SU-DHL-6 (cell line): Measurements from ENCODE around the gene ARAP1.

Experiments
- H2AFZ ChIP-seq: fragments of 200-600 bp; sonication (generic); 2 replicates; pipeline ENCODE4 v1.6.1; 2014; ENCODE audit warnings: low read depth, mild to moderate bottlenecking, moderate library complexity, mixed read lengths, antibody characterized with exemption, low read length; ENCODE audit not compliant: severe bottlenecking
- H3F3A ChIP-seq: fragments of 200-600 bp; shearing (Covaris generic); 2 replicates; pipeline ENCODE4 v1.6.0; 2016; ENCODE audit warnings: antibody characterized with exemption, mild to moderate bottlenecking; ENCODE audit not compliant: insufficient read depth
- H3K27ac ChIP-seq: fragments of 200-600 bp; sonication (generic); 2 replicates; pipeline ENCODE4 v1.5.1; 2016; ENCODE audit warnings: low read depth, mild to moderate bottlenecking, low read length, moderate library complexity, mixed read lengths
- H3K27me3 ChIP-seq: fragments of 200-600 bp; sonication (generic), shearing (Covaris generic); 2 replicates; pipeline ENCODE4 v1.6.0; 2014; ENCODE audit warnings: mild to moderate bottlenecking, low read length
- H3K36me3 ChIP-seq: fragments of 200-600 bp; sonication (generic); 2 replicates; pipeline ENCODE4 v1.6.1; 2014; ENCODE audit warnings: mild to moderate bottlenecking, low read length, mixed read lengths
- H3K4me2 ChIP-seq: fragments of 300-600, 200-600 bp; shearing (Covaris generic), sonication (generic); 2 replicates; pipeline ENCODE4 v1.6.0; 2014; ENCODE audit warnings: low read length, low read depth, mild to moderate bottlenecking; ENCODE audit not compliant: poor library complexity, severe bottlenecking
- H3K4me3 ChIP-seq: fragments of 200-600 bp; sonication (generic); 2 replicates; pipeline ENCODE4 v1.5.1; 2014; ENCODE audit warnings: antibody characterized with exemption, low read length, mild to moderate bottlenecking, mixed read lengths; ENCODE audit not compliant: insufficient read depth, poor library complexity, severe bottlenecking
- H3K79me2 ChIP-seq: fragments of 200-600 bp; sonication (generic); 2 replicates; pipeline ENCODE4 v1.6.1; 2014; ENCODE audit warnings: mild to moderate bottlenecking, low read length, moderate library complexity; ENCODE audit not compliant: insufficient read depth
- H3K9ac ChIP-seq: fragments of 200-600 bp; sonication (generic); 2 replicates; pipeline ENCODE4 v1.7.0; 2014; ENCODE audit warnings: mild to moderate bottlenecking, low read length
- H3K9me2 ChIP-seq: fragments of 200-600 bp; sonication (generic); replicated peaks from 2 replicates; pipeline ENCODE4 v1.6.1; 2014; ENCODE audit warnings: low read length; ENCODE audit not compliant: insufficient read depth
- H3K9me3 ChIP-seq: fragments of 200-600 bp; sonication (generic); 2 replicates; pipeline ENCODE4 v1.6.1; 2014; ENCODE audit warnings: low read length, mixed read lengths; ENCODE audit not compliant: insufficient read depth
- H4K20me1 ChIP-seq: fragments of 200-600 bp; sonication (generic); 2 replicates; pipeline ENCODE4 v1.6.1; 2014; ENCODE audit warnings: low read depth, mild to moderate bottlenecking, antibody characterized with exemption, low read length, moderate library complexity, mixed read lengths
- EZH2phosphoT487 ChIP-seq: fragments of 200-600 bp; sonication (generic), shearing (Covaris generic); conservative IDR thresholded peaks from 2 replicates; pipeline ENCODE4 v1.6.1; 2018; ENCODE audit warnings: mild to moderate bottlenecking, antibody characterized with exemption, low read length, moderate library complexity, mixed read lengths
- TF ChIP-seq, protein P1 (sequence below): fragments of 200-600 bp; sonication (generic); IDR thresholded peaks from one replicate; pipeline ENCODE4 v1.5.1; 2017; ENCODE audit warnings: antibody characterized with exemption, mild to moderate bottlenecking, low read length, moderate library complexity; ENCODE audit not compliant: insufficient read depth, poor library complexity, severe bottlenecking

ARAP1 gene

DNA sequence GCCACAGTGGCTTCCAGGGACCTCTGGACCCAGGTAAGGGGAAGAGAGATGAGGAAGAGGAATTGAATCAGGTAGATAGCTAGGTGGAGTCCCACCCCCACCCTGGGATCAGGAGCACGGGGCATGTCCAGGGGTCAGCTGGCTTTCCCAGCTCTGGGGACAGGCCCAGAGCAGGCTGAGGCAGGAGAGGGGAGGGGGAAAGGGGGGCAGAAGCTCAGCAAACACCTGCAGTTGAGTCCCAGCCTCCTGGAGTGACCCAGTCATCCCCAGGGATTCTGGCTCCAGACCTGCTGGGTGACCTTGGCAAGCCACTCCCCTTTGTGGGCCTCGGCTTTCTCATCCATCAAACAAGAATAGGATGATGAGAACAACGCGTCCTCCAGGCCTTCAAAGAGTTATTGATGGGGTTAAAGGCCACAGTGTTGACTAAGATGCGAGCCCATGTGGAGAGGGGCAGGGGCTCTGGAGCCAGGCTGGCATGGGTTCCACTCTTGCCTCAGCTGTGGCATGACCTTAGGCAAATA lies 25.6 kb upstream of the ARAP1 start:
- H3K4me3 ChIP-seq = no peak overlapping the region
- H3K4me2 ChIP-seq = no peak overlapping the region
- no peaks in the 10 kb centered on the region for H3K9me2 ChIP-seq
- no peaks in the 10 kb centered on the region for H3K36me3 ChIP-seq
- TF ChIP-seq, protein P1, sequence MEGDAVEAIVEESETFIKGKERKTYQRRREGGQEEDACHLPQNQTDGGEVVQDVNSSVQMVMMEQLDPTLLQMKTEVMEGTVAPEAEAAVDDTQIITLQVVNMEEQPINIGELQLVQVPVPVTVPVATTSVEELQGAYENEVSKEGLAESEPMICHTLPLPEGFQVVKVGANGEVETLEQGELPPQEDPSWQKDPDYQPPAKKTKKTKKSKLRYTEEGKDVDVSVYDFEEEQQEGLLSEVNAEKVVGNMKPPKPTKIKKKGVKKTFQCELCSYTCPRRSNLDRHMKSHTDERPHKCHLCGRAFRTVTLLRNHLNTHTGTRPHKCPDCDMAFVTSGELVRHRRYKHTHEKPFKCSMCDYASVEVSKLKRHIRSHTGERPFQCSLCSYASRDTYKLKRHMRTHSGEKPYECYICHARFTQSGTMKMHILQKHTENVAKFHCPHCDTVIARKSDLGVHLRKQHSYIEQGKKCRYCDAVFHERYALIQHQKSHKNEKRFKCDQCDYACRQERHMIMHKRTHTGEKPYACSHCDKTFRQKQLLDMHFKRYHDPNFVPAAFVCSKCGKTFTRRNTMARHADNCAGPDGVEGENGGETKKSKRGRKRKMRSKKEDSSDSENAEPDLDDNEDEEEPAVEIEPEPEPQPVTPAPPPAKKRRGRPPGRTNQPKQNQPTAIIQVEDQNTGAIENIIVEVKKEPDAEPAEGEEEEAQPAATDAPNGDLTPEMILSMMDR = no peak
- TF ChIP-seq EZH2phosphoT487 = no peak
- no peak overlapping the region for H3K9ac ChIP-seq
- H3K9me3 ChIP-seq = no peaks in the 10 kb centered on the region
- H4K20me1 ChIP-seq = no peaks in the 10 kb centered on the region
- no peak overlapping the region for H2AFZ ChIP-seq
- no peaks in the 10 kb centered on the region for H3K27me3 ChIP-seq
- no peaks in the 10 kb centered on the region for H3K79me2 ChIP-seq
- no peak overlapping the region for H3K27ac ChIP-seq
- H3F3A ChIP-seq = no peaks in the 10 kb centered on the region

DNA sequence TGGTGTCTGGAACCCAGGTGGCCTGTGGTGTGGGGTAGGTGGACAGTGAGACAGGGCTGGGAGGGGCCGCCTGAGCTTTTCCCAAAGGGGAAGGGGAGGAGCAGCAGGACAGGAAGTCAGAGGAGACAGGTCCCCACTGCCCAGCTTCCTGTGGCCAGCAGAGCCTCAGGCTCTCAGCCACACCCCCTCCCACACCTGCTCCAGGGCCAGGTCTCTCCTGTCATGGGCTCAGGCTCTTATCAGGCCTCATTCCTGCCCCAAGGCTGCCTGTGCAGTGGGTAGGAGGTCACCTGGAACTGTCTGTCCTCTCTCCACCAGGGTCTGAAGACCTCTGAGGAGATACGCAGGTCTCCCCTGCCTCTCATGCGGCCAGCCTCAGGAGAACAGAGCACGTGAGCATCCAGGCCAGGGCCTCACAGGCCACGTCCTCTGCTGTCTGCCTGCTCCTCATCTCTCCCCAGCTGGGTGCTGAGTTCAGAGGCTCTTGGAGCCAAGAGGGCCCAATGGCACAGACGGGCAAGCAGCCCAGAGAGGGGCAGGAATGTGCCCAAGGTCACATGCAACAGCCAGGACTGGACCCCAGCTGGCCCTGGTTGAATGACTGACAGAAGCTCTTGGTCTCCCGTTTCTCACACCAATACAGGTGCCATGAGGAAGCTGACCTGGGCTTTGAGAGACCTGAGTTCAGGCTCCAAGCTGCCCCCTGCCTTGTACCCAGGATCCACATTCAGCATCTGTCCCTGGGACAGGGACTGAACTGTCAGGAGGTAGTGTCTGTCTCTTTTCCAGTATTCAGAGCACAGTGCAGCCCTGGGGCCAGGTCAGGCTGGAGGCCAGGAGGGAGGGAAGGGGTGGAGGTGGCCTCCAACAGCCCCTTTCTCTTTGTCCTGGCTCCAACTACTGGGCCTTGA lies 24.9 kb upstream of the ARAP1 start:
- no peak overlapping the region for H3K27ac ChIP-seq
- no peak overlapping the region for H2AFZ ChIP-seq
- no peaks in the 10 kb centered on the region for H3K9me2 ChIP-seq
- H3K36me3 ChIP-seq = no peaks in the 10 kb centered on the region
- H3K9me3 ChIP-seq = no peaks in the 10 kb centered on the region
- no peaks in the 10 kb centered on the region for H4K20me1 ChIP-seq
- H3K4me2 ChIP-seq = no peak overlapping the region
- H3K79me2 ChIP-seq = no peaks in the 10 kb centered on the region
- H3F3A ChIP-seq = no peaks in the 10 kb centered on the region
- TF ChIP-seq, protein P1 = no peak
- no peak for TF ChIP-seq EZH2phosphoT487
- H3K9ac ChIP-seq = no peak overlapping the region
- no peaks in the 10 kb centered on the region for H3K27me3 ChIP-seq
- no peak overlapping the region for H3K4me3 ChIP-seq

DNA sequence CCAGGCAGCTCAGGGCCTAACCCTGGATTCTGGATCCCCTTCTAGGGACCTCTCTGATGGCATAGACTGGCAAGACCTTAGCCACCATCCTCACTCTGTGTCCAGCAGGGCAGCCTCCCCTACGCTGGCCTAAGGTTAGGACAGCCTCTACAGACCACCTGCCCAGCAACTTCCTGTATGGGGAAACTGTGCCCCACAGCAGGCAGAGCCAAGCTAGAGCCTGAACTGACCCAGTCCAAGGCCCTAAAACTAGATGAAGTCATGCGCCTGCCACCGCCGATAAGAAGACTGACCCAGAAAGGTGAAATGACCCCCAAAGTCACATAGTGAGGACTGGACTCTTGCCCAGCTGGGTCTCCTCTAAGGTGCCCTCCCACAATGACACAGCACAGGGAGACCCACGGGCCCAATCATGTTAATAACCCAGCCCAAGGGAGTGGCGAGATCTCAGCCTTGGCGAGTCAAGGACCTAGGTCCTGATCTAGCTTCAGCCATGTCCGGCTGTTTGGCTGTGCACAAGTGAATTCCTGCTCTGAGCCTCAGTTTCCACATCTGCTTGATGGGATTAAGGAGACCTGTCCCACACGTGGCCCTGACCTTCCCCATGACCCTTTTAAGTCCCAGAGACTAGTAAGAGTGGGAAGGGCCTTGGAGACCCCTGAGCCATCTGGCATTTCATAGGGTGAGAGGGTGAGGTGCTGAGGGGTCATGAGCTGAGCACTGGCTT lies 24.1 kb upstream of the ARAP1 start:
- Histone ChIP-seq H3K9me3 (no peaks in the 10 kb centered on the region), H2AFZ (no peak overlapping the region), H3F3A (no peaks in the 10 kb centered on the region), H3K4me3 (no peak overlapping the region), H3K79me2 (no peaks in the 10 kb centered on the region), H3K27ac (no peak overlapping the region), H3K27me3 (no peaks in the 10 kb centered on the region), H3K9ac (no peak overlapping the region), H3K9me2 (no peaks in the 10 kb centered on the region), H3K36me3 (no peaks in the 10 kb centered on the region), H3K4me2 (no peak overlapping the region), H4K20me1 (no peaks in the 10 kb centered on the region)
- TF ChIP-seq EZH2phosphoT487 = no peak
- TF ChIP-seq, protein P1 = no peak
